ENCODE data around the gene NFKBIL1.

The NFKBIL1 gene

GRCh38 chr6:31567531-31568370 is 20.3 kb downstream of the NFKBIL1 start:
- H3K27ac ChIP-seq (ENCODE audit: low read depth, low read length, severe bottlenecking) = no peak overlapping the region
- H3K9me3 ChIP-seq (ENCODE audit: control insufficient read depth, low read length) = no peaks in the 10 kb centered on the region
- H3K36me3 ChIP-seq (ENCODE audit: control insufficient read depth, insufficient read depth, low read length) = no peaks in the 10 kb centered on the region
- 66 to 70% methylated on average over 5 to 6 of the region's 9 CpGs for WGBS, 2 experiments (ENCODE audit: insufficient coverage in 2 of 2)
- H3K4me3 ChIP-seq (ENCODE audit: extremely low read depth, insufficient read depth, low read length, poor library complexity, severe bottlenecking) = no peak overlapping the region
- peaks cover 18% of the 10 kb centered on the region for H3K4me1 ChIP-seq (ENCODE audit: control insufficient read depth, insufficient read depth, low read length, poor library complexity, severe bottlenecking)

GRCh38 chr6:31568537-31568961 is 21.1 kb downstream of the NFKBIL1 start:
- no peak overlapping the region for H3K27ac ChIP-seq (ENCODE audit: low read depth, low read length, severe bottlenecking)
- peaks cover 13% of the 10 kb centered on the region for H3K4me1 ChIP-seq (ENCODE audit: control insufficient read depth, insufficient read depth, low read length, poor library complexity, severe bottlenecking)
- H3K4me3 ChIP-seq (ENCODE audit: extremely low read depth, insufficient read depth, low read length, poor library complexity, severe bottlenecking) = no peak overlapping the region
- WGBS, 2 experiments (ENCODE audit: insufficient coverage in 2 of 2) = 89 to 94% methylated on average over 3 of the region's 3 CpGs
- H3K36me3 ChIP-seq (ENCODE audit: control insufficient read depth, insufficient read depth, low read length) = no peaks in the 10 kb centered on the region
- no peaks in the 10 kb centered on the region for H3K9me3 ChIP-seq (ENCODE audit: control insufficient read depth, low read length)

GRCh38 chr6:31569861-31570536 is 22.6 kb downstream of the NFKBIL1 start:
- H3K4me1 ChIP-seq (ENCODE audit: control insufficient read depth, insufficient read depth, low read length, poor library complexity, severe bottlenecking) = peaks cover 8% of the 10 kb centered on the region
- H3K36me3 ChIP-seq (ENCODE audit: control insufficient read depth, insufficient read depth, low read length) = no peaks in the 10 kb centered on the region
- WGBS, 2 experiments (ENCODE audit: insufficient coverage in 2 of 2) = no CpG with 5 or more reads among the region's 1 CpG
- no peak overlapping the region for H3K4me3 ChIP-seq (ENCODE audit: extremely low read depth, insufficient read depth, low read length, poor library complexity, severe bottlenecking)
- no peaks in the 10 kb centered on the region for H3K9me3 ChIP-seq (ENCODE audit: control insufficient read depth, low read length)
- H3K27ac ChIP-seq (ENCODE audit: low read depth, low read length, severe bottlenecking) = no peak overlapping the region

GRCh38 chr6:31572041-31572911 is 24.9 kb downstream of the NFKBIL1 start, which contains the start of gene LTA:
Gene LTA, plus strand, starts transcription at chr6:31572289. Its CDS starts 454 bp downstream, at chr6:31572743.
- H3K9me3 ChIP-seq (ENCODE audit: control insufficient read depth, low read length) = no peaks in the 10 kb centered on the region
- H3K36me3 ChIP-seq (ENCODE audit: control insufficient read depth, insufficient read depth, low read length) = no peaks in the 10 kb centered on the region
- peaks cover 12% of the 10 kb centered on the region for H3K4me1 ChIP-seq (ENCODE audit: control insufficient read depth, insufficient read depth, low read length, poor library complexity, severe bottlenecking)
- no peak within 1 kb of the TSS for H3K4me3 ChIP-seq (ENCODE audit: extremely low read depth, insufficient read depth, low read length, poor library complexity, severe bottlenecking)
- H3K27ac ChIP-seq (ENCODE audit: low read depth, low read length, severe bottlenecking) = no peak within 1 kb of the TSS
- WGBS, 2 experiments (ENCODE audit: insufficient coverage in 2 of 2) = 90 to 95% methylated on average over 19 to 26 of the region's 27 CpGs

- H3K4me1 ChIP-seq (ENCODE audit: control insufficient read depth, insufficient read depth, low read length, poor library complexity, severe bottlenecking) = peaks cover 10% of the 10 kb centered on the region
- no peak overlapping the region for H3K4me3 ChIP-seq (ENCODE audit: extremely low read depth, insufficient read depth, low read length, poor library complexity, severe bottlenecking)
- no peaks in the 10 kb centered on the region for H3K36me3 ChIP-seq (ENCODE audit: control insufficient read depth, insufficient read depth, low read length)
- no peak overlapping the region for H3K27ac ChIP-seq (ENCODE audit: low read depth, low read length, severe bottlenecking)
- 86 to 88% methylated on average over 9 of the region's 9 CpGs for WGBS, 2 experiments (ENCODE audit: insufficient coverage in 2 of 2)
- H3K9me3 ChIP-seq (ENCODE audit: control insufficient read depth, low read length) = no peaks in the 10 kb centered on the region
These were observed 26.1 kb downstream of the NFKBIL1 start for GRCh38 chr6:31573239-31574105.

- H3K36me3 ChIP-seq (ENCODE audit: control insufficient read depth, insufficient read depth, low read length) = no peaks in the 10 kb centered on the region
- WGBS, 2 experiments (ENCODE audit: insufficient coverage in 2 of 2) = 91 to 92% methylated on average over 11 to 12 of the region's 14 CpGs
- H3K27ac ChIP-seq (ENCODE audit: low read depth, low read length, severe bottlenecking) = no peak overlapping the region
These were observed 27.0 kb downstream of the NFKBIL1 start for GRCh38 chr6:31574106-31575061.

GRCh38 chr6:31575335-31575901 is 28.0 kb downstream of the NFKBIL1 start, which contains the start of gene TNF:
Gene TNF, plus strand, starts transcription at chr6:31575565. Its CDS starts 177 bp downstream, at chr6:31575742.
- Histone ChIP-seq H3K4me3 (ENCODE audit: extremely low read depth, insufficient read depth, low read length, poor library complexity, severe bottlenecking) (no peak within 1 kb of the TSS), H3K4me1 (ENCODE audit: control insufficient read depth, insufficient read depth, low read length, poor library complexity, severe bottlenecking) (peaks cover 11% of the 10 kb centered on the region), H3K36me3 (ENCODE audit: control insufficient read depth, insufficient read depth, low read length) (no peaks in the 10 kb centered on the region), H3K9me3 (ENCODE audit: control insufficient read depth, low read length) (no peaks in the 10 kb centered on the region), H3K27ac (ENCODE audit: low read depth, low read length, severe bottlenecking) (no peak within 1 kb of the TSS)
- 95 to 96% methylated on average over 14 to 18 of the region's 19 CpGs for WGBS, 2 experiments (ENCODE audit: insufficient coverage in 2 of 2)

More at GRCh38 chr6:31574106-31575061, 27.0 kb downstream of the NFKBIL1 start:
- Histone ChIP-seq H3K4me1 (ENCODE audit: control insufficient read depth, insufficient read depth, low read length, poor library complexity, severe bottlenecking) (peaks cover 11% of the 10 kb centered on the region), H3K9me3 (ENCODE audit: control insufficient read depth, low read length) (no peaks in the 10 kb centered on the region), H3K4me3 (ENCODE audit: extremely low read depth, insufficient read depth, low read length, poor library complexity, severe bottlenecking) (no peak overlapping the region)

- WGBS, 2 experiments (ENCODE audit: insufficient coverage in 2 of 2) = 84 to 90% methylated on average over 4 to 6 of the region's 8 CpGs
- no peak overlapping the region for H3K4me3 ChIP-seq (ENCODE audit: extremely low read depth, insufficient read depth, low read length, poor library complexity, severe bottlenecking)
- no peaks in the 10 kb centered on the region for H3K9me3 ChIP-seq (ENCODE audit: control insufficient read depth, low read length)
- H3K27ac ChIP-seq (ENCODE audit: low read depth, low read length, severe bottlenecking) = no peak overlapping the region
- no peaks in the 10 kb centered on the region for H3K36me3 ChIP-seq (ENCODE audit: control insufficient read depth, insufficient read depth, low read length)
- peaks cover 11% of the 10 kb centered on the region for H3K4me1 ChIP-seq (ENCODE audit: control insufficient read depth, insufficient read depth, low read length, poor library complexity, severe bottlenecking)
These were observed 28.7 kb downstream of the NFKBIL1 start for GRCh38 chr6:31575952-31576685.

Measured in mesodermal cell (in vitro differentiated cells).